Fibroblast of skin of abdomen (primary cell): Measurements from ENCODE around the gene SLC16A6.
A peak's percentile ranks its signal among the peaks of the same experiment; 100 is the strongest.
"Not testable (repeated sequence)": the region's sequence is repeated elsewhere in the genome, so short reads cannot be mapped to it uniquely, and the experiment has no call there.

Source experiments
- DNase-seq: peaks from one replicate; pipeline ENCODE4 v3.0.0-alpha.2; 2013

Gene SLC16A6

DNA sequence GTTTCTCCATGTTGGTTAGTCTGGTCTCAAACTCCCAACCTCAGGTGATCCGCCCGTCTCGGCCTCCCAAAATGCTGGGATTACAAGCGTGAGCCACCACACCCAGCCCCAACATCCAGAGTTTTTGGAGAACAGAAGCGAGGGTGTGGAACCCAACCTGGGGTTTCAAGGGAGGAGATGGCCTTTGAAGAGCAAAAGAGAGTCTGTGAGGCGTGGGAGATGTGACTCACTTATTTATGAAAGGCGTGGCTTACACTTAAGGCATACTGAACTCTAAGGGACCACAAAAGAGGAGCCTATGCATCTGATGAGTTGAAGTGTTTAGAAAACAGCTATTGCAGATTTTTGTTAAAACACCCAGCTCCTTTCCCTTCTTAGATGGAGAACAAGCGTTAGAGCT lies 19.2 kb upstream of the SLC16A6 start:
- no peak for DNase-seq

DNA sequence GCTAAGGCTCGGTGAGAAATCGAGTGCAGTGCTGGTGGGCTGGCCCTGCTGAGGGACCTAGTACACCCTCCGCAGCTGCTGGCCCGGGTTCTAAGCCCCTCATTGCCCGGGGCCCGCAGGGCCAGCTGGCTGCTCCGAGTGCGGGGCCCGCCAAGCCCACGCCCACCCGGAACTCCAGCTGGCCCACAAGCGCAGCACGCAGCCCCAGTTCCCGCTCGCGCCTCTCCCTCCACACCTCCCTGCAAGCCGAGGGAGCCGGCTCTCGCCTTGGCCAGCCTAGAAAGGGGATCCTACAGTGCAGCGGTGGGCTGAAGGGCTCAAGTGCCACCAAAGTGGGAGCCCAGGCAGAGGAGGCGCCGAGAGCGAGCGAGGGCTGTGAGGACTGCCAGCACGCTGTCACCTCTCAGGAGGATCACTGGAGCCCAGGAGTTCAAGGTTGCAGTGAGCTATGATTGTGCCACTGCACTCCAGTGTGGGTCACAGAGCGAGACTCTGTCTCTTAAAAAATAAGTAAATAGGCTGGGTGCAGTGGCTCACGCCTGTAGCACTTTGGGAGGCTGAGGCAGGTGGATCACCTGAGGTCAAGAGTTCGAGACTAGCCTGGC lies 18.2 kb upstream of the SLC16A6 start:
- not testable (repeated sequence) for DNase-seq

- not testable (repeated sequence) for DNase-seq
These were observed 17.6 kb upstream of the SLC16A6 start for GRCh38 chr17:68308486-68308885.

DNA sequence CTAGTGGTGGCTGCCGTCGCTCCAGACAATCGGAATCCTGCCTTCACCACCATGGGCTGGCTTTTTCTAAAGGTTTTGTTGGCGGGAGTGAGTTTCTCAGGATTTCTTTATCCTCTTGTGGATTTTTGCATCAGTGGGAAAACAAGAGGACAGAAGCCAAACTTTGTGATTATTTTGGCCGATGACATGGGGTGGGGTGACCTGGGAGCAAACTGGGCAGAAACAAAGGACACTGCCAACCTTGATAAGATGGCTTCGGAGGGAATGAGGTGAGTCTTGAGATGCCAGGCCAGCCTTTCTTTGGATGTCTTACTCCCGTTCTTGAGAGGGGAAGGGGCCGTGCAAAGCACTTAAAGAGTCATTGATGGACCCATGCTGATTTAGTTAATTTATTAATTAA lies 16.5 kb upstream of the SLC16A6 start:
- DNase-seq = no peak

GRCh38 chr17:68306819-68307218 lies 15.9 kb upstream of the SLC16A6 start:
- no peak for DNase-seq

GRCh38 chr17:68305142-68305541 lies 14.2 kb upstream of the SLC16A6 start:
- no peak for DNase-seq

- no peak for DNase-seq
These were observed 13.8 kb upstream of the SLC16A6 start for GRCh38 chr17:68304706-68305105.

DNA sequence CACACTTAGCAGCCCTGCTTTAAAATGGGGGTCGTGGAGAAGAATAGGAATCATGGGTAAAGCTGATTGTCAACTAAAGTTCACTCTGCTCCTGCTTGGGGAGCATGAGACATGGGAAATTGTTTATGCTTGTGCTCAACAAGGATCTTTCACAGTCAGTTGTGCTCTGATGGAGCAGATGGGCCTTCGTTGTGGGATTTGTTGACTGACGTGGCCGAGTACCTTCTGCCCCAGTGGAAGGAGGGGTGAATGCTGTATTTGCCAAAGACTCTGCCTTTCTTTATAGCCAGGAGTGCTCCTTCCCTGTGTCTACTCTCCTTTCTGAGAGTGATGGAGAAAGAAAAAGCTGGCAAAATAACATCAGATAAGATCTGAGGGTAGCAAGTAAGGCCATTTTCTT lies 11.7 kb upstream of the SLC16A6 start:
- DNase-seq = no peak

GRCh38 chr17:68302066-68302564 lies 11.2 kb upstream of the SLC16A6 start:
- no peak for DNase-seq

DNA sequence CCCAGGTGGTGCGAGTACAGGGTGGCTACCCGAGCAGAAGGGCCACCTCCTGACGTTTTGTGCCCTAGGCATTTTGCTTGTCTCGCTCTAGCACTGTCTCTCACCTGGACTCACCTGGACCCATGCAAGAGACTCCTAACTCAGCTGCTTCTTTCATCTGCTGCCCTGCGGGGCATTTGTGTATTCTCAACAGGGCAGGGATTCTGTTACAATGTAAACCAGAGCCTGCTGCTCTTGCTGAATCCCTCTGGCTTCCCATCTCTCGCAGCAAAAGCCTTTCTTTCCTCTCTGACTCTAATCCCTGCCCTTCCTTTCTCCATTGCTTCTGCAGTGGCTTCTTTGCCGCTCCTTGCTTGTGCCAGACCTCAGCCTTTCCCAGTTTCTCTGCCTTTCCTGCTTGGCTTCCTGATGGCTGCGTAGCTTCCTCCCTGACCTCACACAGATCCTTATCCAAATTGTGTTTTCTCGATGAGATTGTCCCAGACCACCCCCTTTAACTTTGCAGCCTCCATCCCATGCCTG lies 10.6 kb upstream of the SLC16A6 start:
- no peak for DNase-seq

- DNase-seq = no peak
These were observed 8.9 kb upstream of the SLC16A6 start for GRCh38 chr17:68299817-68300216.

DNA sequence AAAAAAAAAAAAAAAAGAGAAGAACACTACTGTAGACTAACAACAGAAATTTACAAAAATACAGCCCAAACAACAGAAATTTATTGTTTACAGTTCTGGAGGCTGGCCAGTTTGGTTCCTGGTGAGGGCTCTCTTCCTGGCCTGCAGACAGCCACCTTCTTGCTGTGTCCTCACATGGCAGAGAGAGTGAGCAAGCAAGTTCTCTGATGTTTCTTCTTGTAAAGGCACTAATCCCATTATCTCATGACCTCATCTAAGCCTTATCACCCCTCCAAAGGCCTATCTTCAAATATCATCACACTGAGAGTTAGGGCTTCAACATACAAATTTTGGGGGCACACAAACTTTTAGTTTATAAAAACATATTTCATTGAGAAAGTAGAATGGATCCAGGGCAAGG lies 7.7 kb upstream of the SLC16A6 start:
- no peak for DNase-seq

GRCh38 chr17:68297195-68297594 lies 6.3 kb upstream of the SLC16A6 start:
- no peak for DNase-seq

- DNase-seq = no peak
These were observed 5.6 kb upstream of the SLC16A6 start for GRCh38 chr17:68296217-68297191.

- no peak for DNase-seq
These were observed 4.2 kb upstream of the SLC16A6 start for GRCh38 chr17:68295086-68295485.

- no peak for DNase-seq
These were observed 3.7 kb upstream of the SLC16A6 start for GRCh38 chr17:68294617-68295016.

GRCh38 chr17:68294196-68294555 lies 3.2 kb upstream of the SLC16A6 start:
- no peak for DNase-seq

DNA sequence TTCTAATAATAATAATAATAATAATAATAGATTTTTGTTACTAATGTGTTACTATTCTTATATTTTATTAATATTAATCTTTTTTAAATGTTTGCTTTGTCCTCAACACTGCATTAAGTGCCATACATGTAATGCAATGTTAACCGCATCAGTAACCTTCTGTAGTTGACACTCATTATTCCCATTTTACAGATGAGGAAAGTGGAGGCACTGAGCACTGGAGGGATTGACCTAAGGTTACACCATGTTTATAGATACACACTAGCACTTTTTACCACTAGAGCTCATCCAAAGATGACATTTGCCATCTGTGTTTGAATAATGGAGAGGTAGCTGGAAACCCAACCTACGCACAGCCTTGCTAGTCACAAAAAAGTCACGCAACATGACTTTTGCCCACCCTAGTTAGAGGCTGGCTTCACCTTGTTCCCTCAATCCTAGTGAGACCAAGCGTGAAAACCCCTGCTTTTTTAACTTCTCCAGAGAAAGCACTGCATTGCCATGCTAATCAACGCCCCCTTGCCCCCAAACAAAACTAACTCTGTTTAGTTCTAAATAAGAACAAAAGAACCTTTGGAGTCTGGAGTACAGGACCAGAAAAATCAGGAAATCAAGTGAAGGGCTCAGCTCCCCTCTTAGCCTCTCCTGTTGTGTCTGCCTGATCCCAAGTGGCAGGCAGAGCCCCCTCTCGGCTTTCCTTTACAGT lies 2.7 kb upstream of the SLC16A6 start:
- DNase-seq = no peak

DNA sequence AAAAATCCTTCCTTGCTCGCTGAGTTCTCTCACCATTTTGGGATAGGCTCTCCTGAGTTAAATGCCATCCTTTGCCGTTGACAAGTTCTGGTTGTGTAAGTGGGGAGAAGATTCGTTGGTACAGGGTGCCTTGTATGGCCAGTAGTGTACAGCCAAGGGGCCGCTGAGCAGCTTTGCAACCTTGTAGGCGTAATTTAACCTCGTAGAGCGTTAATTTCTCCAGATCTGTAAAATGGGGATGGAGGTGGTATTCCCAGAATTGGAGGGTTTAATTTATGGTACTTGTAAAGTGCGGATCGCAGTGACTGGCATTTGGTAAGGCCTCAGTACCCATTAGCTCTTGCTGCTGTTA lies 1.7 kb upstream of the SLC16A6 start:
- no peak for DNase-seq

DNA sequence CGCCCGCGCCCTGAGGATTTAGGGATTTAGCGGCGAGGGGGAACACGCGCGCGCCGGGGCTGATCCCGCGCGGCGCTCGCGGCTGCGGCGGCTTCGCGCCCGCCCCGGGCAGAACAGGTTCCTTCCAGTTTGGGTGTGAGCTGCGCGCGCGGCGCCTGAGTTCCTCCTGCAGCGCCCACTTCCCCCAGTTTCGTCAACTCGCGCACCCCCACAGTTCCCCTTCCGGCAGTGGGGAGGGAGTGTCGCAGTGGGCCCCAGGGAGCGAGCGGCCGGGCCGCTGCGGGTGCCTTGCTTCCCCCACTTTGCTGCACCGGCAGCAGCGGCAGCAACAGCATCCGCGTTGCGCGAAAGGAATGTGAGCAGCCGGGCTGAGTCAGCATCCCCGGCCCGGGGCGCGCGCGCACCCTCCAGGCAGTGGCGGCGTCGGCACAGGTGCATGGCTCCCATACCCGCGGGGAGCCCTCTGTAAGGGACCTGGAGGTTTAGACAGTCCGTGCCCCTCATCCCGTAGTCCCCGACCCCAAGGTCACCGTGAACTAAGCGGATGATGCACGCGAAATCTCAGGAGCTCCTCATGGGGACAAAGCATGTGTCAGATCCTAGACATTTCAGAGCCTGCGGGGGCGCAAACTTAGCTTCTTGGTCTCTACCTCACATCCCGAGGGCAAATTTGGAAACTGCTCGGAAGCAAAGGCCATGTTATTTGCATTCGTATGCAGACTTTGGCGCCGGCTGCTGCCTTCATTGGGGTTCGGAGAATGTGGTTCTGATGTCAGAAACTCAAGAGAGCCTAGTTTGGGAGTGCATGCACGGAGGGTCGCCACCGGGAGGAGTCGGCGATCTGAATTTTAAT lies 1.1 kb upstream of the SLC16A6 start:
- DNase-seq = peak; percentile 59

DNA sequence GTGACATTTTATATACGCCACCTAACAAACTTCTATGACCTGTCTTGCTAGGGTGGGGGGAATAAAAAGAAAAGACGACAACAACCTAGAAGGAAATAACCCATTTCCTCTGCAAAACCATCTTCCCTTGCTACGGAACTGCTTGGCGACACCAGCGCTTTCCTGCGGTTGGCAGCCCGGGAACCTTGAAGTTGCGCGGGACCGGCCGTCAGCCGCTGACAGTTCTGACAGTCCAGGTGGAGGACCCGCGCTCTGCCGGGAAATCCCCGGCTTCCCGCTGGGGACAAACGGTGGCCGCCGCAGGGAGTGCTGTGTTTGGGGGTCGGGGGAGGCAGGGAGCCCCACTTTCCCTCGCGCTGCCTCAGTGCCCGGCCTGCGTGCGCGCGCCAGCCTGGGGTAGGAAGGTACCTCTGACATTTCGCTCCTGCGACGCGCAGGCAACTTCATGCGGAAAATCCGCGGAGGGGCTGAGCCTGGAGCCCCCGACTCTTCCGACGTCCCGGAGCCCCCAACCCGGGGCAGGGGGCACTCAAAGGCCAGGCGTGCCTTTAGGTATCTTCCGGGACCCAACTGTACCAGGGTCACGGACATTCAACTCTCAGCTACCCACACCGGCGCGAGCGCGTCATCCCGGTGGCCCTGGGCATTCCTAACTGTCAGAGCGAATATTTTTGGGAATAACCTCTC lies 516 bp downstream of the SLC16A6 start:
- no peak for DNase-seq

DNA sequence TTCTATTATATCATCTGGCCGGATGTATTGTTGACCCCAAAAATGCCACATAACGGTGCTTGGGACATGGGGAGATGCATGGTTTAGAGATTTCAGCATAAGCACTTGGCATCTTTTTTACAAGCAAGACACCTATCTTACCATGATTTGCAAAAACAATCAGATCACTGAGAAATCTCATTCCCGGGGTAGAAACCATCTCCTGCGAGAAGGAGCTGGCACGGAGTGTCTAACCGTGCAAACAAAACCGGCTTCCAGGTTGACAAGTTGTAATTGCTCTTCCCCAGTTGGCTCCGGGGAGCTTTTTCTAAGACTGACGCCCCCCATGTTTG lies 1.0 kb downstream of the SLC16A6 start:
- no peak for DNase-seq
